Sigmoid colon (tissue), 3 donors: ENCODE results near the gene YPEL5.

Experiments used
- POLR2A ChIP-seq, 2 donors: fragments of 450-650 bp; IDR thresholded peaks; one replicate each; pipeline ENCODE4 v1.6.1; 2016; ENCODE audit warnings: antibody characterized with exemption in 2 of 2, mild to moderate bottlenecking in 2 of 2, moderate library complexity in 2 of 2
- TF ChIP-seq, protein P1 (sequence below), 4 experiments: fragments of 450-650 bp in 3 of 4; fragments of 200-600 bp in 1 of 4; IDR thresholded peaks; one replicate each; pipeline ENCODE4 v1.5.1; 2016 to 2019; ENCODE audit warnings: antibody characterized with exemption in 4 of 4, mild to moderate bottlenecking in 3 of 4, moderate library complexity in 2 of 4

DNA sequence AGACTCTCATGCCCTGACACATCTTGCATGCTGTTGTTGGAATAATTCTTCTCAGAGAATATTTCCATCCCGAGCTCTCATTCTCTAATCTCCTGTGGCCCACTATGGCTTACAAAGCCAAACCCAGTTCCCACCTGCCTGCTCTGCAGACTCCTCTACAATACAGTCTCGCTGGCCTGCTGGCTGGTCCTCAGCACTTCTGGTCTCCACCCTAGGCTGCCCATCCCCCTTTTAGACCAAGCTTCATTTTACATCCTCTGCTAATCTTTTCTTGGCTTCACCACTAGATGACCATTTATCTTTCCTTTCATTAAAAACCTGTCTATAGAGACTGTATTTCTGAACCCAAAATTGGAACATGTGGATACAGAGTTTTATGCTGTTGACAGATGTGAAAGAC is 42.5 kb upstream of the YPEL5 start:
- TF ChIP-seq, protein P1, sequence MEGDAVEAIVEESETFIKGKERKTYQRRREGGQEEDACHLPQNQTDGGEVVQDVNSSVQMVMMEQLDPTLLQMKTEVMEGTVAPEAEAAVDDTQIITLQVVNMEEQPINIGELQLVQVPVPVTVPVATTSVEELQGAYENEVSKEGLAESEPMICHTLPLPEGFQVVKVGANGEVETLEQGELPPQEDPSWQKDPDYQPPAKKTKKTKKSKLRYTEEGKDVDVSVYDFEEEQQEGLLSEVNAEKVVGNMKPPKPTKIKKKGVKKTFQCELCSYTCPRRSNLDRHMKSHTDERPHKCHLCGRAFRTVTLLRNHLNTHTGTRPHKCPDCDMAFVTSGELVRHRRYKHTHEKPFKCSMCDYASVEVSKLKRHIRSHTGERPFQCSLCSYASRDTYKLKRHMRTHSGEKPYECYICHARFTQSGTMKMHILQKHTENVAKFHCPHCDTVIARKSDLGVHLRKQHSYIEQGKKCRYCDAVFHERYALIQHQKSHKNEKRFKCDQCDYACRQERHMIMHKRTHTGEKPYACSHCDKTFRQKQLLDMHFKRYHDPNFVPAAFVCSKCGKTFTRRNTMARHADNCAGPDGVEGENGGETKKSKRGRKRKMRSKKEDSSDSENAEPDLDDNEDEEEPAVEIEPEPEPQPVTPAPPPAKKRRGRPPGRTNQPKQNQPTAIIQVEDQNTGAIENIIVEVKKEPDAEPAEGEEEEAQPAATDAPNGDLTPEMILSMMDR (IDR thresholded peaks at IDR 0.05) = no peak
- no peak for TF ChIP-seq POLR2A (IDR thresholded peaks at IDR 0.05)
